HG02642 (cell line): ENCODE measurements around the gene TMEM254.
"Not testable (repeated sequence)": the region's sequence is repeated elsewhere in the genome, so short reads cannot be mapped to it uniquely, and the experiment has no call there.

Experiments used
- ATAC-seq: cut with Tn5 transposase; IDR thresholded peaks from one replicate; pipeline ENCODE4 v1.9.1; 2021; ENCODE audit warnings: mild to moderate bottlenecking; ENCODE audit not compliant: unreplicated experiment, poor library complexity

Gene TMEM254

DNA sequence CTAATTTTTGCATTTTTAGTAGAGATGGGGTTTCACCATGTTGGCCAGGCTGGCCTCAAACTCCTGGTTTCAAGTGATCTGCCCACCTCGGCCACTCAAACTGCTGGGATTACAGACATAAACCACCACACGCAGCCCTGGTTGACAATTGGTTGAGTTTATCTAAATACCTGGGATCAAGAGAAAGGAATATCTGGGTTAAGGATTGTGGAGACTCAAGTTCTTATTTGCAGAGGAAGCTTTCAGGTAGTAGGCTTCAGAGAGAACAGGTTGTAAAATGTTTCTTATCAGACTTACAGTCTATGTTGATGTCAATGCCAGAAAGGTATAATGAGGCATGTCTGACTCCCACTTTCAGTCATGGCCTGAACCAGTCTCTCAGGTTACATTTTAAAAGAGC, 5.9 kb upstream of the TMEM254 start:
- no peak for ATAC-seq

DNA sequence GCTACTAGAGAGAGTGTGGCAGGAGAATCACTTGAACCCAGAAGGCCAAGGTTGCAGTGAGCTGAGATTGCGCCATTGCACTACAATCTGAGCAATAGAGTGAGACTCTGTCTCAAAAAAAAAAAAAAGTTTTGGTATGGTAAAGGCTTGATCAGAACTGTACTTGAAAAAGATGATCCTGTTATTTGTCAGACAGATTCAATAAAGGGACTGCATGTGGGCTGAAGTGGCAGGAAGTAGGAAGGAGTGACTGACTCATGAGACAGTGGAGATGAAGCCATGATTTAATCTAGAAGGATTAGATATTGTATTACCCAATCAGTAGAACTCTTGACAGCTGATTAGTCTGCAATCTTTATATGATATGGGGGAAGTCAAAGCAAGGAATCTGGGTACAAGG, 2.7 kb upstream of the TMEM254 start:
- no peak for ATAC-seq

DNA sequence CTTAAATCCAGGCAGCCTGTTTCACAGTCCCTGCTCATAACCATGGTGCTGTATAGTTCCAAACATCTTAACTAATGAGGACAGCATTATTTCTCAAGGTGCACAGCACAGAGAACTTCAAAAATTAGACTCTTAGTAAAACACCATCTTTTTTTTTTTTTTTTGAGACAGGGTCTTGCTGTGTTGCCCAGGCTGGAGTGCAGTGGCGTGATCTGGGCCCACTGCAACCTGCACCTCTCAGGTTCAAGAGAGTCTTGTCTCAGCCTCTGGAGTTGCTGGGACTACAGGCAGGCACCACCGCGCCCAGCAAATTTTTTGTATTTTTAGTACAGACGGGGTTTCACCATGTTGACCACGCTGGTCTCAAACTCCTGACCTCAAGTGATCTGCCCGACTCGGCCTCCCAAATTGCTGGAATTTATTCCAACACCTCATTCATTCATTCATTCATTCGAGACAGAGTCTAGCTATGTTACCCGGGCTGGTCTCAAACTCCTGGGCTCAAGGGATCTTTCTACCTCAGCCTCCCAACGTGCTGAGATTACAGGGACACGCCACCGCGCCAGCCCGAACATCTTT, 507 bp upstream of the TMEM254 start:
- no peak for ATAC-seq

DNA sequence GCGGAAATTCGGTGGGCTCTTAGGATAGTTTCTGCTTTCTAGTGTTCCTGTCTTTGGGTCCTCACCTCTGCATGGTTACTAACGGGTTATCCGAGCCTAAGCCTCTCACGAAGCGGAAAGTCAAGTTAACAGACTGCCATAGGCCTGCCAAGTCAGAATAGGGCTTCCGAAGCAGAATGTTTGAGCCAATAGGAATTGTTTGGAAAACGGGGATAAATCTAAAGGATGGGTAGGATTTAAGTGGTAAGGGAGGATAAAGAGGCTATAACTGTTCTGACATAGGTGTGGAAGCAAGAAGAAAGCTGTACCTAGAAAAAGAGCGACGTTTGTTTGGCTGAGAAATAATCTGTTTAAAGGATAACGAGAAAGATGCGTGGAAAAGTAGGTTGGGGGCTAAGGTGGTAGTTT, 851 bp downstream of the TMEM254 start:
- ATAC-seq, result no peak

DNA sequence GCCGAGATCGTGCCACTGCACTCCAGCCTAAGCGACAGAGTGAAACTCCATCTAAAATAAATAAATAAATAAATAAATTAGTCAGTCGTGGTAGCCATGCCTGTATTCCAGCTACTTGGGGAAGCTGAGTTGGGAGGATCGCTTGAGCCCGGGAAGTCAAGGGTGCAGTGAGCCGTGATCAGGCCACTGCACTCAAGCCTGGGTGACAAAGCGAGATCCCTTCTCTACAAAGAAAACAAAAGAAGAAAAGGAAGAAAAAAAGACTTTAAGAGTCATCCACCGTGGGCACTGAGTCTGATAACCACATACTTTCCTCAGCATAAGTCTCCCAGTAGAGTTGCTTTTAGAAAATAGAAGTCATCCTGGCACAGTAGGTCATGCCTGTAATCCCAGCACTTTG, 2.6 kb downstream of the TMEM254 start:
- no peak for ATAC-seq

DNA sequence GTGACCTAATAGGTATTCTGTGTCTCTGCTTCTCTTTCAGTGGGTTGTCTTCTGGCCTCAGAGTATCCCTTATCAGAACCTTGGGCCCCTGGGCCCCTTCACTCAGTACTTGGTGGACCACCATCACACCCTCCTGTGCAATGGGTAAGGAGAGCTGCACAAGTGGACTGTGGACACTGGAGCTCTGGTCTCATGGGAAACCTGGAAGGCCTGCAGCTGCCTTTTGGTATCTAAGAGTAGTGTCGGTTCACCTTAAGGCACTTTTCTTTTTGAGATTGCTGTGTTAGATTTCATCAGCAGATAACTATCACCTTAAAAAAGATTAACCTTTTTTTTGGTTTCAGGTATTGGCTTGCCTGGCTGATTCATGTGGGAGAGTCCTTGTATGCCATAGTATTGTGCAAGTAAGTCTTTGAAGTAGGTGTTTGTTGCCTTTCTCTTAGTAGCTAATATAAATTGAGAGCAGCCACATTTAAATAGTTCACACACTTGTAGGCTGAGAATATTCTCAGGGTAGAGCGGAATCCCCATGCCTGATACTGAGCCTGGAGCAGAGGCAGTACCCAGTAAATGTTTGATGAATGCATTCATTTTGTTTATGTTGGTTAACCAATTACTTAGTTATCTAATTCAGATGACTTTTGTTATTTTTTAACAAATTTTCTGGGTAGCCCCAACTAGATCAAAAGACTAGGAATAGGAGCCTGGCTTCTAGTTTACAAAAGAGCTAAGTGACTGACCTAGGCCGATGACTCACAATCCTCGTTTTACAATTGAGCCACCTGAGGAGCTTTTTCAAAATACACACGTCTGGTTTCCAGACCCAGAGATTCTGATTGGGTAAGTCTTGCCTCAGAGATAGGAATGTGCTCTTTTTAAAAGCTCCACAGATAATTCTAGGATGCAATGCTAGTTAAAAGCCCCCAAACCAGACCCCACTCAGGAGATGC, 3.6 kb downstream of the TMEM254 start:
- ATAC-seq, result no peak

DNA sequence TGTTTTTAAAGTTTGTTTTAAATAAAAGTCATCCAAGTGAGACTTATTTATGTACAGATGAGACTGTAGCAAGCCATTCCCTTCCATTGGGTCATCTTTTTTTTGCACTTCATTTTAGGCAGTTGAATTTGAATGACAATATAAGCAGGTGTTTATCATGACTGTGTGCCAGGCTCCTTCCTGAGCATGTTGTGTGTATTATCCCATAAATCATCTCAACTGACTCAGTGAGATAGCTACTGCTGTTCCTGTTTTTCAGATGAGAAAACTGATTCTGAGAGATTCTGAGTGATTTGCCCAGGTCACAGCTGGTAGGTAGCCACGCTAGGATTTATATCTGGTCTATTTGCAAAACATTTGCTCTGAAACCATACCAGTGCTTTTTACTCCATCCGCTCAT, 11.7 kb downstream of the TMEM254 start:
- no peak for ATAC-seq

DNA sequence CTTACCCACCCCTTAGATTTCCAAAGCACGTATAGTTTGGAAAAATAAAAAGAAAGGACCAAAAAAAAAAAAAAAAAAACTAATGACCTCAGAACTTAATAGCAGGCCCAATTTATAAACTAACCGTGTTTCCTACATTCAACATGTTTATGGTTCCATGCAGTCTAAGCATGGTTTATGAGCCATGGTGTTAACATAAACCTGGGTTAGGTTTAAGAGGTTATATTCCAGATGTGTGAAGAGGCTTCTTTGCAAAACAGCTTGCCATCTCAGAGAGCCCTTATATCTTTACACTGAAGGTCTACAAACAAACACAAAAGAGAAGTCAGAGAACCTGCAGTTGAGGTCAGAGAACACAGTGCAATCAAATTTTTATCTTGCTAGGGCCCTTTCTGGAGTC, 15.8 kb downstream of the TMEM254 start:
- no peak for ATAC-seq

DNA sequence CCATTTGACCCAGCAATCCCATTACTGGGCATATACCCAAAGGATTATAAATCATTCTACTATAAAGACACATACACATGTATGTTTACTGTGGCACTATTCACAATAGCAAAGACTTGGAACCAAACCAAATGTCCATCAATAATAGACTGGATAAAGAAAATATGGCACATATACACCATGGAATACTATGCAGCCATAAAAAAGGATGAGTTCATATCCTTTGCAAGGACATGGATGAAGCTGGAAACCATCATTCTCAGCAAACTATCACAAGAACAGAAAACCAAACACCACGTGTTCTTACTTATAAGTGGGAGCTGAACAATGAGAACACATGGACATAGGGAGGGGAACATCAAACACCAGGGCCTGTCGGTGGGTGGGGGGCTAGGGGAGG, 19.8 kb downstream of the TMEM254 start:
- not testable (repeated sequence) for ATAC-seq

DNA sequence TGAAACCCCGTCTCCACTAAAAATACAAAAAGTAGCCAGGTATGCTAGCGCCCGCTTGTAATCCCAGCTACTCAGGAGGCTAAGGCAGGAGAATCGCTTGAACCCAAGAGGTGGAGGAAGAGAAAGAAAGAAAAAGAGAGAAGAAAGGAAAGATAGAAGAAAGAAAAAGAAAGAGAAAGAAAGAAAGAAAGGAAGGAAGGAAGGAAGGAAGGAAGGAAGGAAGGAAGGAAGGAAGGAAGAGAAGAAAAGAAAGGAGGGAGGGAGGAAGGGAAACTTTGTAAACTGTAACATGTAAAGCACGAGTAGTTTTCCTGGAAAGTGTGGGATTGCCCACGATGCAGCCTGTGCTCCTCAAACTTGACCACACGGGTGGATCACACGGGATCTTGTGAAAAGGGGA, 20.8 kb downstream of the TMEM254 start:
- ATAC-seq, result not testable (repeated sequence)

DNA sequence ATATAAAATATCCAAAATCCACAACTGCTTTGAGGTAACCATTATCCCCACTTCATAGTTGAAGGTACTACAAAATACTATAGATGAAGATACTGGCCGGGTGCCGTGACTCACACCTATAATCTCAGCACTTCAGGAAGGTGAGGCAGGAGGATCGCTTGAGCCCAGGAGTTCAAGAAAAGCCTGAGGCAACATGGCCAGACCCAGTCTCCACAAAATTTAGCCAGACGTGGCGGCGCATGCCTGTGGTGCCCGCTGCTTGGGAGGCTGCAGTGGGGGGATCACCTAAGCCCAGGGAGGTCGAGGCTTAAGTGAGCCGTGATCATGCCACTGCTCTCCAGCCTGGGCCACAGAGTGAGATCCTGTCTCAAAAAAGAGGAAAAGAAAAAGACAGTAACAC, 21.7 kb downstream of the TMEM254 start:
- ATAC-seq, result no peak

DNA sequence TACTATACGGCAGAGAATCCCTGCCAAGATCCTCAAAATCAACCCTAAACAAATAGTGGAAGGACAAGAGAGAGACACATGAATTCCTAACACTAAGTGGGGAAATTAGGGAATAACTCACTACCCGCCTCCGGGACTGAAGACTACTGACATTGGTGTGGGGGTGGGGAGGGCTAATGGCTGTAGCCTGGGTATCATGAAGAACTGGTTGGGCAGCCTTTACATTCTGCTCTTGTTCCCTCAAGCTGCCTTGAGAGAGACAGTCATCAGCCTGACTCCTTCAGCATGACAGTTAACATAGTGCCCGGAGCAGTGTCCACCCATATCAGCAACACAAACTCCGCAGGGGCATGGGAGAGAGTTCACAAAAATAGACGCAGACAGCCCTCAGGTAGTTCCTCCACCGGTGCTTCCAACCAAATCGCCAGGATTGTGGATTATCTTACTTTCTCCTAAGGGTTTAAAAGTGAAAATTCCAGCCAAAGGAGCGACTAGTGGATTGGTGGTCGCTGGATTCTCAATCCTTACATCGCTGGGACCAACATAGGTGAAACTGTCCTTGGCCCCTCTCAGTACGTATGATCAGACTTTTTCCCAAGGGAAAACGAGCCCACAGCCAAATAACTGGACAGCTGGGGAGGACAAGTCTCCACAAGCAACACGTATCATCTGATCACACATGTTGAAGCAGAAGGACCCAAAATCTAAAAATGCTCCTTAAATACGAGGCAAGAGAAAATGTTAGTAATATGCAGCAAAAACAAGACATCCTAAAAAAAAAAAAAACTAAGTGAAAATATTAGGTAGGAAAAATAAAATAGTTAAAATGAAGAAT, 22.6 kb downstream of the TMEM254 start:
- no peak for ATAC-seq

DNA sequence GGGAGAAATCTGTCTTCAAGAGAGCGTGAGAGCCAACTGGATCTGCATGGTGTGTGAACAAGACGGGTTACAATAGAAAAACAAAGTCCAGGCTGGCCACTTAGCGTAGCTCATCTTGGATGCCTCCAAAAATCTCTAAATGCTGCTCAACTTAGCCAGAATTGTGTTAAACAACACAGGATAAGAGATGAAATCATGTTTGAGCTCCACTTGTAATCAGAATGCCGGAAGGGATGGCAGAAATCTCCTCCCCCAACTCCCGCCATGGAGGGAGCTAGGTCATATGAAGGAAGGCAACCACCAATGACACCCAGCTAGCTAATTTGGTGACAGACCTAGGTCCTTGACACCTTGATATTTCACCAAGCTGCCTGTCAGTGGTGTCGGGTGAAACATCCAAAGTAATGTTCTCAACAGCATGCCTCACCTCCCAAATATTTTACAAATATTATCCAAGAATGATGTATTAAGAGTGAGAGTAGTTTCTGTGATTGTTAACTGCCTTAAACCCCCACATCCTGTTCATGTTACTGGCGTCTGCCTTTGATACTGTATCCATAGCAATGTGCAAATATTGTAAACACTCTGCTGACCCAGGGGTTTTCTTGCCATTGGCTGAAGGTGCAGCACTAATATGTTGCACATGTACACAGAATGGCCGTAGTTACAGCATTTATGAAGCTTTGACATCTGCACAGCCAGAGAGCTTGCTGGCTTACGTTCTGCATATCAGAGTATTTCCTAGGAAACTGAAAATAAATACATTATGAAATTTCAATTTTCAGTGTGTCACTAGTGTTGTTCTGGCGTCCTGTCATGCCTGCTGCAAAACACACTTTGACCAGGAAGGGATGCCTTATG, 25.8 kb downstream of the TMEM254 start:
- ATAC-seq, result no peak

DNA sequence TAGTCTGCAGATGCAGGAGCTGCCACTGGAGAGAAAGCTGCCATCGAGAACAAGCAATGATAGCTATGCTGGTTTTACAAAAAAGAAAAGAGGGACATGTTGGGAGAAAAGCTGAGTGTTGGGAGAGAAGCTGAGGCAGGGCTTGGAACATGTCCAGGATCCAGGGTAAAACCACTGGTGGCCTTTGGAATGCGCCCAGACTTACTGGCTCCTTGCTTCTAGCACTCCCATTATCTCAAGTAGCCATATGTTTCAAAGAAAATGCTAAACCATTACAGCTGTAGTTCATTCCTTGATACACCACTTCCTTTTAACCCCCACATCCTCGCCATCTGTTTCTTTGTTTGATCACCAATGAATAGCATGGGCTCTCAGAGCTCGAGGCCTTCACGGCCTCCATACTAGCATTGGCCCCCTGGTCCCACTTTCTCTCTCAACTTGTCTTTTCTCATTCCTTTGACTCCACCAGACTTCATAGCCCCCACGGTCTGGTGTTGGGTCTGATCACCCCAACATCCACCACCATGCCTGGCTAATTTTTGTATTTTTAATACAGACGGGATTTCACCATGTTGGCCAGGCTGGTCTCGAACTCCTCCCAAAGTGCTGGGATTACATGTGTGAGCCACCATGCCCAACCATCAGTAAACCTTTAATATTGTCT, 30.2 kb downstream of the TMEM254 start:
- no peak for ATAC-seq

DNA sequence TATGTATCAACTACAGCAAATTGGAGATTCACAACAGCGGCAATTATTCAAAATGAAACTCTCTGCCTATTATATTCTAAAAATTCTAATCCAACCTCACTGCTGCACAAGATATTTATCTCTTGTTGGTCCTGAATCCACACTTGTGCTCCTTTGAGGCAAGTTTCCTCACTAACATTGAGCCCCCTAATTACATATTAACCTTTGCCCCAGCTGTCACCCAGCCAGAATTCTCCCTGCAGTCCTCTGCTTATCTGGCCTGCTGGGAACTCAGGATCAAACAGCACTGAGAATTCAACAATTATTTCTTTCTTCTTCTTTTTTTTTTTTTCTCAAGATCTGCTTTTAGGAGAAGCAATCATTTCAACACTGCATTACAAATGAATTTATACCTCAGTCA, 32.5 kb downstream of the TMEM254 start:
- ATAC-seq, result no peak

DNA sequence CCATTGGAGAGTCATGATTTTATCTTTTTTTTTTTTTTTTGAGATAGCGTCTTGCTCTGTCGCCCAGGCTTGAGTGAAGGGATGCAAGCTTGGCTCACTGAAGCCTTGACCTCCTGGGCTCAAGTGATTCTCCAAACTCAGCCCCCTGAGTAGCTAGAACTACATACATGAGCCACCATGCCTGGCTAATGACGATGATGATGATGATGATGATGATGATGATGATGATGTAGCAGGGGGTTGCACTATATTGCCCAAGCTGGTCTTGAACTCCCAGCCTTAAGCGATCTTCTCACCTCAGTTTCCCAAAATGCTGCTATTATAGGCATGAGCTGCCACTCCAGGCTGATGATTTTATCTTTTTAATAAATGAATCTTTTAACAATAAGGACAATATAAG, 40.2 kb downstream of the TMEM254 start:
- no peak for ATAC-seq

DNA sequence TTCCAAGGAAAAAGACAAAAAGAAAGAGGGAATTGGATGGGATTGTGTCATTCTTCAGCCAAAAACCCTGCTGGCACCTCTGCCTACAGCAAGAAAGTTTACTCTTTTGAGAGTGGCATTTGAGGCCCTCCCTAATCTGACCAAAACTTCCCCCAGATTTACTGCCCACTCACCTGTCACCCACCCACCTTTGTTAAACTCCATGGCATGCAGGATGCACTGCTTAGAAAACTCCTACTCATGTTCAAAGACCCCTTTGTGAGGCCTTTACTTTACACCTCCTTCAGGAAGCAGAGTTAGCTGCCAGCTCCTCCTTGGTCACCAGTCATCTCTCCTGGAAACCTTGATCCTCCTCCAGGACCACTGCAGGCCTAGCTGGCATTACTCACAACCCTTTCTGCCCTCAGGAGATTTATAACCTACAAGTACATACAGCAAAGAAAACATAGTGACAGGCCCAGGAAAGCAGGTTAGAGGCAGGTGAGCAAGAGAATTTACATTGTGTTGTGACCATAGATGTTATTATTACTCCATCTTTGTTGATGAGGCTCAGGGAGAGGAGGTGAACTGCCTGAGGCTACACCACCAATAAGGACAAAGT, 43.7 kb downstream of the TMEM254 start:
- no peak for ATAC-seq

DNA sequence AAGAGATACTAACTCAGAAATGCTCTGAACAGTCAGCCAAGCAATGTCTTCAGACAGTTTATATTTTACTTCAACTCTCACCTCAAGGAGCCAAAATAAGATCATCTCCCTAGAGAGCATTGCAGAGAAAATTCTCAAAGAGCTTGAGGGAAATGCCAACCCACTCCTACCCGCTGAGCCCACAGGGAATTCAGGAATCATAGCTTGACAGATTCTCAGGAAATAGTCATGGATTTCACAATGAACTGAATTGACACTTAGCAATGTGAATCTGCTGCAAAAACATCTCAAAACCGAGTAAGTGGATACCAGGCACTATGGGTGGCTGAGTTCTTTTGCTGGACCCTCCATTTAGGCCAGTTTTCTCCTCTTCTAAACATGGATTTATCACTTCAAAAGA, 44.3 kb downstream of the TMEM254 start:
- no peak for ATAC-seq

DNA sequence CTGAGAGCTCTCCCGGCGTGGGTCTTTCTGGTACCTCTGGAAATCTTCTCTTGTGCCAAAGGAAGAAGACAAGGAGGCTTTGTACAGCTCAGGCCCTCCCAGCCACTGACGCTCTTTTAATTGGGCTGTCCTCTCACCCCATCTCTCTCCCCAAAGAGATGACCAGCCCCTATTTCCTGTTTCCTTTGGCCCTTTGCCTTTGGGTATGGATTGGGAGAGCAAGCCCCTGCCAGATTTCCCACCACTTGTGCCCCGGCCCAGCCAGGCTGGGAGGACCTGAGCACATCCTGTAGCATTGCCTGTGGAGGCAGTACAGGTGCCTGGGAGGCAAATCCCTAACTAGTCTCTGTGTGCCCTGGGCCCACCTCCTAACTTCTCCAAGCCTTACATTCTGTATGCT, 48.4 kb downstream of the TMEM254 start:
- no peak for ATAC-seq
